DMS153 treated with DMSO at 0.1 percent for 48 hours (cell line): ENCODE data around the gene TRIO.
A peak's percentile ranks its signal among the peaks of the same experiment; 100 is the strongest.

Experiments
- DNase-seq: peaks from one replicate; lab custom pipeline; 2025; ENCODE audit not compliant: unreplicated experiment; lab: John Stamatoyannopoulos, UW

The TRIO gene

GRCh38 chr5:14443671-14444093, 300.5 kb downstream of the TRIO start:
- DNase-seq = no peak

- no peak for DNase-seq
These were observed 301.0 kb downstream of the TRIO start for GRCh38 chr5:14444161-14444560.

GRCh38 chr5:14445013-14445412, 301.9 kb downstream of the TRIO start:
- DNase-seq = no peak

- no peak for DNase-seq
These were observed 302.6 kb downstream of the TRIO start for GRCh38 chr5:14445576-14446290.

- DNase-seq = no peak
These were observed 305.1 kb downstream of the TRIO start for GRCh38 chr5:14447958-14448911.

- DNase-seq = no peak
These were observed 306.0 kb downstream of the TRIO start for GRCh38 chr5:14449052-14449661.

- DNase-seq = no peak
These were observed 306.9 kb downstream of the TRIO start for GRCh38 chr5:14450018-14450524.

GRCh38 chr5:14450742-14451141, 307.6 kb downstream of the TRIO start:
- no peak for DNase-seq

- DNase-seq = no peak
These were observed 308.7 kb downstream of the TRIO start for GRCh38 chr5:14451871-14452270.

- no peak for DNase-seq
These were observed 309.7 kb downstream of the TRIO start for GRCh38 chr5:14452685-14453454.

GRCh38 chr5:14453481-14453880, 310.3 kb downstream of the TRIO start:
- DNase-seq = no peak

- DNase-seq = no peak
These were observed 312.7 kb downstream of the TRIO start for GRCh38 chr5:14455814-14456321.

GRCh38 chr5:14457476-14457875, 314.3 kb downstream of the TRIO start:
- DNase-seq = no peak

- DNase-seq = no peak
These were observed 315.3 kb downstream of the TRIO start for GRCh38 chr5:14458414-14458813.

- no peak for DNase-seq
These were observed 317.8 kb downstream of the TRIO start for GRCh38 chr5:14460844-14461398.

- no peak for DNase-seq
These were observed 319.5 kb downstream of the TRIO start for GRCh38 chr5:14462681-14463080.

- peak; percentile 64 for DNase-seq
These were observed 320.5 kb downstream of the TRIO start for GRCh38 chr5:14463629-14464028.

- DNase-seq = no peak
These were observed 321.0 kb downstream of the TRIO start for GRCh38 chr5:14464096-14464495.

GRCh38 chr5:14464671-14465070, 321.5 kb downstream of the TRIO start:
- peak; percentile 67 for DNase-seq

GRCh38 chr5:14465116-14465515, 322.0 kb downstream of the TRIO start:
- DNase-seq = no peak
